Muscle layer of duodenum (tissue), 2 donors: ENCODE results near the gene MILR1.
A peak's percentile ranks its signal among the peaks of the same experiment; 100 is the strongest.
"Not testable (repeated sequence)": the region's sequence is repeated elsewhere in the genome, so short reads cannot be mapped to it uniquely, and the experiment has no call there.

Experiments
- H3K27ac ChIP-seq: one replicate; pipeline ENCODE4 v1.7.0; 2013; ENCODE audit warnings: mild to moderate bottlenecking, low read length
- H3K27me3 ChIP-seq: one replicate; pipeline ENCODE4 v1.7.0; 2013; ENCODE audit warnings: low read depth, mild to moderate bottlenecking, control low read depth, low read length
- H3K36me3 ChIP-seq, 2 donors: one replicate each; pipeline ENCODE4 v1.7.0; 2013; ENCODE audit warnings: low read length in 2 of 2, control low read depth in 1 of 2, mild to moderate bottlenecking in 1 of 2; ENCODE audit not compliant: insufficient read depth in 2 of 2, control insufficient read depth in 1 of 2
- H3K4me1 ChIP-seq, 2 donors: one replicate each; pipeline ENCODE4 v1.7.0; 2013; ENCODE audit warnings: low read length in 2 of 2, mild to moderate bottlenecking in 2 of 2, control low read depth in 1 of 2, moderate library complexity in 1 of 2; ENCODE audit not compliant: insufficient read depth in 2 of 2, control insufficient read depth in 1 of 2
- H3K4me3 ChIP-seq, 2 donors: one replicate each; pipeline ENCODE4 v1.7.0; 2013; ENCODE audit warnings: low read length in 2 of 2, low read depth in 1 of 2, mild to moderate bottlenecking in 1 of 2
- H3K9me3 ChIP-seq, 2 donors: one replicate each; pipeline ENCODE4 v1.7.0; 2013; ENCODE audit warnings: low read length in 2 of 2, control low read depth in 1 of 2, mild to moderate bottlenecking in 1 of 2; ENCODE audit not compliant: control insufficient read depth in 1 of 2
- donor health status: healthy.

The MILR1 gene

GRCh38 chr17:64412944-64413381, 36.0 kb upstream of the MILR1 start:
- Histone ChIP-seq H3K27me3 (no peaks in the 10 kb centered on the region), H3K4me1 (peaks cover 7 to 10% of the 10 kb centered on the region in 2 donors), H3K27ac (peak overlapping the region; percentile 64), H3K4me3 (peak overlapping the region in 1 of 2 donors; percentile 40), H3K9me3 (no peaks in the 10 kb centered on the region), H3K36me3 (no peaks in the 10 kb centered on the region)

- Histone ChIP-seq H3K36me3 (no peaks in the 10 kb centered on the region), H3K4me1 (peaks cover 7 to 10% of the 10 kb centered on the region in 2 donors), H3K4me3 (peak overlapping the region in 1 of 2 donors; percentile 40), H3K9me3 (no peaks in the 10 kb centered on the region), H3K27ac (peak overlapping the region; percentile 64), H3K27me3 (no peaks in the 10 kb centered on the region)
Measured at GRCh38 chr17:64413513-64413912, 35.4 kb upstream of the MILR1 start.

DNA sequence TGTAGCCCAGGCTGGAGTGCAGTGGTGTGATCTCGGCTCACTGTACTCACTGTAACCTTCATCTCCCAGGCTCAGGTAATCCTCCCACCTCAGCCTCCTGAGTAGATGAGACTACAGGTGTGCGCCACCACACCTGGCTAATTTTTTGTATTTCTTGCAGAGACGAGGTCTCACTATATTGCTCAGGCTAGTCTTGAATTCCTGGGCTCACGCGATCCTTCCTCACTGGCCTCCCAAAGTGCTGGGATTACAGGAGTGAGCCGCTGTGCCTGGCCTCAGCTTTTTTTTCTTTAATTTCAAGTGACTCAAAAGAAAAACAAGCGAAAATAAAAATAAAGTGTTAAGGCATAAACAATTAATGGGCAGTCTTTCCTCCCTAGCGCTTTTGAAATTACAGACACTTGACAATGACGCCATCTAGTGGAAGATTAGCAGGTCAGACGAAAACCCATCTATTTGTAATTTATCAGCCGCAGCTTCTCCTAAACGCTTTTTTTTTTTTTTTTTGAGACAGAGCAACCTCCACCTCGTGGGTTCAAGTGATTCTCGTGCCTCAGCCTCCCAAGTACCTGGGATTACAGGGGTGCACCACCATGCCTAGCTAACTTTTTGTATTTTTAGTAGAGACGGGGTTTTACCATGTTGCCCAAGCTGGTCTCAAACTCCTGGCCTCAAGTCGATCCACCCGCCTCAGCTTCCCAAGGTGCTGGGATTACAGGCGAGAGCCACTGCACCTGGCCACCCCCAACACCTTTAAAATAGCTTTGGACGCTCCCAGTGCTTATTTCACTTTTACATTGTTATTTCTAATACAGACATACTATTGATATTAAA, 30.2 kb upstream of the MILR1 start:
- H3K27ac ChIP-seq, result no peak overlapping the region
- H3K36me3 ChIP-seq, result no peaks in the 10 kb centered on the region
- H3K27me3 ChIP-seq, result no peaks in the 10 kb centered on the region
- no peaks in the 10 kb centered on the region for H3K4me1 ChIP-seq
- H3K9me3 ChIP-seq, result no peaks in the 10 kb centered on the region
- no peak overlapping the region for H3K4me3 ChIP-seq

DNA sequence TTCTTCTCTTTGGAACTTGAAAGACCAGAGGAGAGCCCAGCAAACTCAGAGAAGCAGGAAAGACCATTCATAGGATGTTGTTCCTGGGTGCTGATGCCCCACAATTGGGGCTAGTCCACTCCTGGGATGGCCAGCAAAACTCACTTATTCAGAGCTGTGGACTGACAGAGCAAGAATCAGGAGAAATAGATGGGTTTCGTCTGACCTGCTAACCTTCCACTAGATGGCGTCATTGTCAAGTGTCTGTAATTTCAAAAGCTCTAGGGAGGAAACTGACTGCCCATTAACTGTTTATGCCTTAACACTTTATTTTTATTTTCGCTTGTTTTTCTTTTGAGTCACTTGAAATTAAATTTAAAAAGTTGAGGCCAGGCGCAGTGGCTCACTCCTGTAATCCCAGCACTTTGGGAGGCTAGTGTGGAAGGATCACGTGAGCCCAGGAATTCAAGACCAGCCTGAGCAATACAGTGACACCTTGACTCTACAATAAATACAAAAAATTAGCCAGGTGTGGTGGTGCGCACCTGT, 28.7 kb upstream of the MILR1 start:
- Histone ChIP-seq H3K36me3 (no peaks in the 10 kb centered on the region), H3K4me1 (no peaks in the 10 kb centered on the region), H3K27me3 (no peaks in the 10 kb centered on the region), H3K9me3 (no peaks in the 10 kb centered on the region), H3K27ac (no peak overlapping the region), H3K4me3 (no peak overlapping the region)

- not testable (repeated sequence) for H3K4me1 ChIP-seq, H3K9me3 ChIP-seq, H3K27me3 ChIP-seq, H3K27ac ChIP-seq, H3K4me3 ChIP-seq, H3K36me3 ChIP-seq
Measured at GRCh38 chr17:64422121-64422520, 26.8 kb upstream of the MILR1 start.

- H3K4me3 ChIP-seq, result no peak overlapping the region
- H3K27me3 ChIP-seq, result no peaks in the 10 kb centered on the region
- no peaks in the 10 kb centered on the region for H3K36me3 ChIP-seq
- H3K27ac ChIP-seq, result no peak overlapping the region
- no peaks in the 10 kb centered on the region for H3K4me1 ChIP-seq
- H3K9me3 ChIP-seq, result no peaks in the 10 kb centered on the region
Measured at GRCh38 chr17:64423881-64424280, 25.0 kb upstream of the MILR1 start.

- H3K4me1 ChIP-seq, result no peaks in the 10 kb centered on the region
- no peaks in the 10 kb centered on the region for H3K27me3 ChIP-seq
- no peaks in the 10 kb centered on the region for H3K9me3 ChIP-seq
- H3K27ac ChIP-seq, result no peak overlapping the region
- no peak overlapping the region for H3K4me3 ChIP-seq
- H3K36me3 ChIP-seq, result no peaks in the 10 kb centered on the region
Measured at GRCh38 chr17:64424324-64424849, 24.5 kb upstream of the MILR1 start.

DNA sequence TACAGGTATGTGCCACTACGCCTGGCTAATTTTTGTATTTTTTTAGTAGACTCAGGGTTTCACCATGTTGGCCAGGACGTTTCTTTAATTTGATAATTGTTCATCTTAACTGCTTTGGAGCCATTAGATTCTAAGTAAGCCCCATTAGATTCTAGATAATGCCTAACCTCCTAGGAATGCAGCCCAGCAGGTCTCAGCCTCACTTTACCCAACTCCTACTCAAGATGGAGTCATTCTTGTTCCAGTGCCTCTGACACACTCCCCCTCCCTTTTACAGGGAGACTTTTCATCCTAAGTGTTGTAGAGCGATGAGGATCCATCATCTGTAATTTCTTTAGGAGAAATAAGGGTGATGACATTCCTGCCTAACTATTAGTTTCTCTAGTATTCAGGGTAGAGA, 23.7 kb upstream of the MILR1 start:
- no peaks in the 10 kb centered on the region for H3K4me1 ChIP-seq
- no peak overlapping the region for H3K4me3 ChIP-seq
- H3K9me3 ChIP-seq, result no peaks in the 10 kb centered on the region
- H3K27me3 ChIP-seq, result no peaks in the 10 kb centered on the region
- no peak overlapping the region for H3K27ac ChIP-seq
- no peaks in the 10 kb centered on the region for H3K36me3 ChIP-seq

GRCh38 chr17:64426596-64426995, 22.3 kb upstream of the MILR1 start:
- no peaks in the 10 kb centered on the region for H3K27me3 ChIP-seq
- H3K9me3 ChIP-seq, result no peaks in the 10 kb centered on the region
- no peaks in the 10 kb centered on the region for H3K36me3 ChIP-seq
- no peak overlapping the region for H3K27ac ChIP-seq
- H3K4me3 ChIP-seq, result no peak overlapping the region
- no peaks in the 10 kb centered on the region for H3K4me1 ChIP-seq

DNA sequence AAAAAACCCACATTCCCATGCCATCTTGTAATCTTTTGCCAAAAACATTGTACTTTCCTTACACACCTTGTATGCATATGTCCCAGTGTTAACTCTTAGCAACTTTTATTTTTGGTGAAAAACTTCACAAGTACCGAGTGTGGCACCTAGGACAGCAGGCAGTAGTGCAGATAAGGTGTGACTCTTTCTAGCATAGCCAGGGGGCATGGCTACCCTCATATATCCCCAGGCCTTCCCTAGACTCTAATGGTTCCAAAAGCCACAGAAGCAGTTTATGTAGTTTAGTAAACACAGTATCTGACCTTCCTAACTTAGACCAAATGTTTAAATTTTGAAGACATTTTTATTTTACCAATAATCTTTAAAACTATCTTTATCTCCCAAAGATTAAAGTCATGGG, 20.5 kb upstream of the MILR1 start:
- Histone ChIP-seq H3K9me3 (no peaks in the 10 kb centered on the region), H3K27ac (no peak overlapping the region), H3K36me3 (no peaks in the 10 kb centered on the region), H3K4me1 (no peaks in the 10 kb centered on the region), H3K4me3 (no peak overlapping the region), H3K27me3 (no peaks in the 10 kb centered on the region)

GRCh38 chr17:64430036-64430435, 18.9 kb upstream of the MILR1 start:
- H3K9me3 ChIP-seq, H3K27ac ChIP-seq, H3K27me3 ChIP-seq, H3K4me3 ChIP-seq, H3K36me3 ChIP-seq, H3K4me1 ChIP-seq: not testable (repeated sequence)
